ENCODE data around the gene C11orf42. TPM values are rescaled to one million over a fixed set of nuclear protein-coding genes. Genes with fewer than 3 reads are reported as not detected.

Gene C11orf42
- total and polyA plus RNA-seq, 2 donors (not counting 3 experiments of a cell fraction or from before 2014, with no cell fraction given) = not detected

GRCh38 chr11:6245536-6245935, 40.2 kb downstream of the C11orf42 start:
- FAIRE-seq (no peak), DNase-seq (ENCODE audit: low read depth, low spot score) (no peak)
- dilution Hi-C loops (cut with MboI; ENCODE audit: extremely low pct_ligation_motif_present, low sequenced_read_pairs) = no loop called here
- no peaks in the 10 kb centered on the region for H3K9me3 ChIP-seq (replicated peaks; ENCODE audit: control insufficient read depth, insufficient read depth, low read length)
- peaks cover 5% of the 10 kb centered on the region for H3K4me1 ChIP-seq (ENCODE audit: control insufficient read depth, extremely low read depth, insufficient read depth, low read length)
- no peak overlapping the region for H3K4me2 ChIP-seq (ENCODE audit: insufficient read depth, low read length)
- POLR2A ChIA-PET = no interaction called here
- CTCF ChIA-PET = no interaction called here
- intact Hi-C loops (cut with micrococcal nuclease) = no loop called here
- H3K27me3 ChIP-seq (ENCODE audit: control insufficient read depth in 2 of 2, insufficient read depth in 2 of 2, low read length in 2 of 2) = peaks cover 12 to 22% of the 10 kb centered on the region in 2 experiments
- TF ChIP-seq POLR2AphosphoS5 (IDR thresholded peaks at IDR 0.05; ENCODE audit: insufficient read depth, low read depth, low read length) (no peak), GATA2 (IDR thresholded peaks at IDR 0.05; ENCODE audit: insufficient read depth, insufficient read length, low read depth, low read length) (no peak), MAX (IDR thresholded peaks at IDR 0.05; ENCODE audit: insufficient read depth, insufficient read length) (no peak), JUN (IDR thresholded peaks at IDR 0.05; ENCODE audit: borderline replicate concordance, insufficient read depth, insufficient read length, low read depth) (no peak), FOS (IDR thresholded peaks at IDR 0.05; ENCODE audit: borderline replicate concordance, insufficient read depth, low read length) (no peak), MYC (IDR thresholded peaks at IDR 0.05; ENCODE audit: low read depth, low read length) (no peak), CTCF (IDR thresholded peaks at IDR 0.05; ENCODE audit: extremely low read depth in 1 of 2, insufficient read depth in 1 of 2, low read depth in 1 of 2, low read length in 2 of 2) (no peak), POLR2A (IDR thresholded peaks at IDR 0.05; ENCODE audit: low read depth, low read length) (no peak)
- no peaks in the 10 kb centered on the region for H3K79me2 ChIP-seq (ENCODE audit: control insufficient read depth, insufficient read depth, low read length)
- no peak overlapping the region for H3K4me3 ChIP-seq (replicated peaks in 1 of 3; ENCODE audit: insufficient read depth in 1 of 3, low read depth in 1 of 3, low read length in 3 of 3)
- no peaks in the 10 kb centered on the region for H3K36me3 ChIP-seq (ENCODE audit: control insufficient read depth in 2 of 2, extremely low read depth in 1 of 2, insufficient read depth in 2 of 2, low read length in 2 of 2)
- no TSS peak for BruUV-seq (replicated peaks)
- no peaks in the 10 kb centered on the region for H3K9me1 ChIP-seq (replicated peaks; ENCODE audit: control insufficient read depth, extremely low read depth, insufficient read depth, low read length)
- H3K9ac ChIP-seq (replicated peaks; ENCODE audit: extremely low read depth, insufficient read depth, low read length) = no peak overlapping the region
- H2AFZ ChIP-seq (ENCODE audit: low read depth, low read length) = no peak overlapping the region
- H3K27ac ChIP-seq (ENCODE audit: insufficient read depth, low read depth, low read length) = no peak overlapping the region
- no peaks in the 10 kb centered on the region for H4K20me1 ChIP-seq (replicated peaks; ENCODE audit: control insufficient read depth, extremely low read depth, insufficient read depth, low read length)

Measured in endothelial cell of umbilical vein (primary cell).